ENCODE results near the gene APOA1.
A peak's percentile ranks its signal among the peaks of the same experiment; 100 is the strongest.

The APOA1 gene

DNA sequence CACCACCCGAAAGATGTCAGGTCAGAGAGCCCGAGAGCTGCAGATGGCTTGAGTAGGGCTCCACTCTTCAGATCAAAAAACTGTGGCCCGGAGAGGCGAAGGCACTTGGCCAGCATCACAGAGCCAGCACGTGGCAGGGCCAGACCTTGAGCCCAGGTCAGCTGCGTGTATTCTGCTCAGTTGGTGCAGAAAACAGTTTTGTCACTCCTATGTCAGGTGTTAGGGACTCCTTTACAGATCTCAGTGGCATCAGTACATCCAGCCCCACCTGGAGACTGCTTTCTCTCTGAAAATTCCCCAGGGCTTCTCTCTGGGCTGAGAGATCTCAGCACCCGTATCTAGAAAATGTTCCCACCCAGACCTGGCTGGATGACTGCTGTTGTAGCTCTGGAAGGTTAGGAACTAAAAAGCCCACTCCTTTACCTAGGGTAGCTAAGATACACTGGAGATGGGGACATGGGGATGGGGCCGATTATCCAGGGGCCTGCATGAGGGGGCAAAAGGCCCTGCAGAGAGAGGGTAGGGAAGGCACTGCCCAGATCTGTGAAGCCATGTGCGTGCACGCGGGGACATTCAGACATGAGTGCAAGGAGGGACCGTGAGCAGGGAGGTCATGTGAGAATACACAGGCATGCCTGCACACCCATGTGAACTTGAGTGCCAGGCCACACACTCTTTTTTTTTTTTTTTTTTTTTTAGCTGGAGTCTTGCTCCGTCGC is 3.4 kb downstream of the APOA1 start:
- no peak for DNase-seq (ENCODE audit: low spot score)

DNA sequence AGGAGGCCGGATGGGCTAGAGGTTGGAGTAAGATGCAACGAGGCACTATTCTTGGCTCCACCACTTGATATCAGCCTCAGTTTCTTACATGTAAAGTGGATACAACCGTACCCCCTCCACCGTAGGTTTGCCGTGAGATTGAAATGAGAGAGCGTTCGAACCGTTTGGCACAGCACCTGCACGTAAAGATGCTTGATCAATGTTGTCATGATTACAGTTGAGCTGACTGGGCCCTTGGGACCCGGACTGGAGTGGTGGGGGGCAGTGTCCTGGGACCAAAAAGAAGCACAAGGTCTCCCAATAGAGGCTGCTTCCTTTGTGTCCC is 4.0 kb downstream of the APOA1 start:
- DNase-seq (ENCODE audit: low spot score) = no peak

DNA sequence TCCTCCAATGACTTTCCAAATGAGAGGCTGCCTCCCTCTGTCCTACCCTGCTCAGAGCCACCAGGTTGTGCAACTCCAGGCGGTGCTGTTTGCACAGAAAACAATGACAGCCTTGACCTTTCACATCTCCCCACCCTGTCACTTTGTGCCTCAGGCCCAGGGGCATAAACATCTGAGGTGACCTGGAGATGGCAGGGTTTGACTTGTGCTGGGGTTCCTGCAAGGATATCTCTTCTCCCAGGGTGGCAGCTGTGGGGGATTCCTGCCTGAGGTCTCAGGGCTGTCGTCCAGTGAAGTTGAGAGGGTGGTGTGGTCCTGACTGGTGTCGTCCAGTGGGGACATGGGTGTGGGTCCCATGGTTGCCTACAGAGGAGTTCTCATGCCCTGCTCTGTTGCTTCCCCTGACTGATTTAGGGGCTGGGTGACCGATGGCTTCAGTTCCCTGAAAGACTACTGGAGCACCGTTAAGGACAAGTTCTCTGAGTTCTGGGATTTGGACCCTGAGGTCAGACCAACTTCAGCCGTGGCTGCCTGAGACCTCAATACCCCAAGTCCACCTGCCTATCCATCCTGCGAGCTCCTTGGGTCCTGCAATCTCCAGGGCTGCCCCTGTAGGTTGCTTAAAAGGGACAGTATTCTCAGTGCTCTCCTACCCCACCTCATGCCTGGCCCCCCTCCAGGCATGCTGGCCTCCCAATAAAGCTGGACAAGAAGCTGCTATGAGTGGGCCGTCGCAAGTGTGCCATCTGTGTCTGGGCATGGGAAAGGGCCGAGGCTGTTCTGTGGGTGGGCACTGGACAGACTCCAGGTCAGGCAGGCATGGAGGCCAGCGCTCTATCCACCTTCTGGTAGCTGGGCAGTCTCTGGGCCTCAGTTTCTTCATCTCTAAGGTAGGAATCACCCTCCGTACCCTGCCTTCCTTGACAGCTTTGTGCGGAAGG is 4.8 kb downstream of the APOA1 start:
- no peak for DNase-seq (ENCODE audit: low spot score)

GRCh38 chr11:116831790-116832349 is 5.6 kb downstream of the APOA1 start:
- no peak for DNase-seq (ENCODE audit: low spot score)

- DNase-seq (ENCODE audit: low spot score) = no peak
Observed at GRCh38 chr11:116830184-116830912, 7.1 kb downstream of the APOA1 start.

- DNase-seq (ENCODE audit: low spot score) = peak; percentile 13
Observed at GRCh38 chr11:116829525-116830183, 7.8 kb downstream of the APOA1 start, which contains the start of gene APOC3. Gene APOC3 (plus strand): TSS chr11:116829907. CDS start chr11:116830583, 676 bp downstream.

DNA sequence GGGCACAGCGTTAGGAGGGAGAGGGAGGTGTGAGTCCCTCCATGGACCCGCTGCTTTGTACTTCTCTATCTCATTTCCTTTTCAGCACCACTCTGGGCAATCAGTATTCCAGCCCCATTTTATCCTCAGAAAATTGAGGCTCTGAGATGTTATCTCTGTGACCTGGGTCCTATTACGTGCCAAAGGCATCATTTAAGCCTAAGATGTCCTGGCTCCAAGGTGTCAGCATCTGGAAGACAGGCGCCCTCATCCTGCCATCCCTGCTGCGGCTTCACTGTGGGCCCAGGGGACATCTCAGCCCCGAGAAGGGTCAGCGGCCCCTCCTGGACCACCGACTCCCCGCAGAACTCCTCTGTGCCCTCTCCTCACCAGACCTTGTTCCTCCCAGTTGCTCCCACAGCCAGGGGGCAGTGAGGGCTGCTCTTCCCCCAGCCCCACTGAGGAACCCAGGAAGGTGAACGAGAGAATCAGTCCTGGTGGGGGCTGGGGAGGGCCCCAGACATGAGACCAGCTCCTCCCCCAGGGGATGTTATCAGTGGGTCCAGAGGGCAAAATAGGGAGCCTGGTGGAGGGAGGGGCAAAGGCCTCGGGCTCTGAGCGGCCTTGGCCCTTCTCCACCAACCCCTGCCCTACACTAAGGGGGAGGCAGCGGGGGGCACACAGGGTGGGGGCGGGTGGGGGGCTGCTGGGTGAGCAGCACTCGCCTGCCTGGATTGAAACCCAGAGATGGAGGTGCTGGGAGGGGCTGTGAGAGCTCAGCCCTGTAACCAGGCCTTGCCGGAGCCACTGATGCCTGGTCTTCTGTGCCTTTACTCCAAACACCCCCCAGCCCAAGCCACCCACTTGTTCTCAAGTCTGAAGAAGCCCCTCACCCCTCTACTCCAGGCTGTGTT is 8.5 kb downstream of the APOA1 start:
- DNase-seq (ENCODE audit: low spot score) = no peak

- no peak for DNase-seq (ENCODE audit: low spot score)
Observed at GRCh38 chr11:116827461-116827860, 10.0 kb downstream of the APOA1 start.

DNA sequence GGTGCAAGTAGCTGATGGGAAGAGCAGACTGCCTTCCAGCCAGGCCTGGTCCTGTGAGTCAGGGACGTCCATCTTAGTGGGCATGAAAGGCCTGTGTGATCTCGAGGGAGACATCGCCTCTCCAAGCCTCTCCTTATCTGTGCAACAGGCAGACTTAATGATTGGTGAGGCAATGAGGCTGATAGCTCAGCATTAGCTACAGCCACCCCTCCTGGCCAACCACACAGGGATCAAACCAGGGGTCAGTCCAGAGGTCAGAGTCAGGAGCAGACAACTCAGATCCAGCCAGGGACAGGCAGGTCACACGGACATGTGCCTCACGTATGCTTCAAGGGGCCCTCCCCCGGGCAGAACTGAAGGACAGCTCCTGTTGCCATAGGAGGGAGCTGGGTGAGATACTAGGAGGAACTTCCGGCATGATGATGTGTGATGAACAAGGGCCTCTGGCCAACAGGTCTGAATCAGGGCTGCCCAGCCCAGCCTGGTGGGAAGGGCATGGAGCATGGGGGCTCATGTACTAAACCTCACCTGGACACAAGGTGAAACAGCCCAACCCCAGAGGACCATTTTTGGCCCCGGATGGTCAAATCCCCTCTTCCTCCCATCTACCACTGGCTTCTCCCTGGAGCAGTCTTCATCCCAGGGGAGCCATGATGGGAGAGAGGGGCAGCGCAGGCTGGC is 10.5 kb downstream of the APOA1 start:
- no peak for DNase-seq (ENCODE audit: low spot score)

GRCh38 chr11:116825854-116826750 is 11.3 kb downstream of the APOA1 start:
- no peak for DNase-seq (ENCODE audit: low spot score)

- DNase-seq (ENCODE audit: low spot score) = no peak
Observed at GRCh38 chr11:116825434-116825833, 12.0 kb downstream of the APOA1 start.

GRCh38 chr11:116823031-116823843 is 14.2 kb downstream of the APOA1 start, which contains the start of gene APOA4:
Gene APOA4 (minus strand): TSS chr11:116823304. CDS start chr11:116823191, 113 bp downstream.
- no peak for DNase-seq (ENCODE audit: low spot score)

GRCh38 chr11:116822575-116822974 is 14.8 kb downstream of the APOA1 start:
- no peak for DNase-seq (ENCODE audit: low spot score)

DNA sequence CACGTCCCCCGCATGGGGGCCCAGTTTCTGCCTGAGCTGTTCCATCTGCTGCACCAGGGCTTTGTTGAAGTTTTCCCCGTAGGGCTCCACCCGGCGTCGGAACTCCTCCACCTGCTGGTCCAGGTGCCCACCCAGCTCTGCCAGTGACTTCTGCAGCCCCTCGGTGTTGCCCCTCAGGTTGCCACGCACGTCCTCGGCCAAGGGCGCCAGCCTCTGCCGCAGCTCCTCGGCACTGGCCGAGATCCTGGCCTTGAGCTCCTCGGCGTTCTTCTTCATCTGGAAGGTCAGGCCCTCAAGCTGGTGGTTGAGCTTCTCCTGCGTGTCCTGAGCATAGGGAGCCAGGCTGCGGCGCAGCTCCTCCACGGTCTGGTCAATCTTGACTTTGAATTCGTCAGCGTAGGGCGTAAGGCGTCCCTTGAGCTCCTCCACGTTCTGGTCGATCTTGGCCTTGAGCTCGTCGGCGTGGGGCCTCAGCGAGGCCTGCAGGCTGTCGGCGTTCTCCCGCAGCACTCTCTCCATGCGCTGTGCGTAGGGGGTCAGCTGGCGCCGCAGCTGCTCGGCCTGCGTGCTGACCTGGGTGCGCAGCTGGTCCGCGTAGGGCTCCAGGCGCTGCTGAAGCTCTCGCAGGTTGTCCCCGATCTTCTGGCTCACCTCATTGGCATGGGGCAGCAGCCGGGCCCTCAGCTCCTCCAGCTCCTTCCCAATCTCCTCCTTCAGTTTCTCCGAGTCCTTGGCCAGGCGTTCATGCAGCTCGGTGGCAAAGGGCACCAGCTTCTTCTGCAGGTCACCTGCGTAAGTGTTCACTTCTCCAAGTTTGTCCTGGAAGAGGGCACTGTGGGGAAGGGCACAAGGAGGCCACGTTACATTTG is 16.1 kb downstream of the APOA1 start:
- no peak for DNase-seq (ENCODE audit: low spot score)

GRCh38 chr11:116819049-116819448 is 18.4 kb downstream of the APOA1 start:
- DNase-seq (ENCODE audit: low spot score) = no peak

DNA sequence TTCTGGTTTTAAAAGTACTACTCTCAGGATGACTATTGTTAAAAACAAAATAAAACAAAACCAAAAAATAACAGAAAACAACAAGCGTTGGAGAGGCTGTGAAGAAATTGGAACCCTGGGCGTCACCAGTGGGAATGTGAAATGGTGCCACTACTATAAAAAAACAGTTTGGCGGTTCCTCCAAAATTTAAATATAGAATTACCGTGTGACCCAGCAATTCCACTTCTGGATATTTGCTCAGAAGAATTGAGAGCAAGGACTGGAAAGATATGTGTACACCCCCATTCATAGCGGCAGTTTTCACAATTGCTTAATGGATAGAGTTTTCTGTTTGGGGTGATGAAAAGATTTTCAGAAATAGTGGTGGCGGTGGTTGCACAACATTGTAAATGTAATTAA is 22.9 kb downstream of the APOA1 start:
- no peak for DNase-seq (ENCODE audit: low spot score)
